ENCODE results near the gene EFCAB7. TPM values are rescaled to one million over a fixed set of nuclear protein-coding genes. Genes with fewer than 3 reads are reported as not detected.

Gene EFCAB7
- total RNA-seq, 1 donor from 2014 or later, result 11.0 TPM

- peaks cover 27% of the 10 kb centered on the region for H3K4me1 Mint-ChIP-seq
- no peak overlapping the region for H3K27ac Mint-ChIP-seq (ENCODE audit: unreplicated experiment)
- no peaks in the 10 kb centered on the region for H3K9me3 Mint-ChIP-seq
- H3K27me3 Mint-ChIP-seq (ENCODE audit: low read depth), result no peaks in the 10 kb centered on the region
- no peak for DNase-seq (ENCODE audit: low read depth, low spot score)
- H3K4me3 Mint-ChIP-seq, result no peak overlapping the region
- TF ChIP-seq CTCF (conservative IDR thresholded peaks at IDR 0.05), result no peak
- H3K36me3 Mint-ChIP-seq (ENCODE audit: low read depth), result no peaks in the 10 kb centered on the region
Measured at GRCh38 chr1:63612564-63612963, 89.2 kb downstream of the EFCAB7 start.

GRCh38 chr1:63612971-63613370, 89.6 kb downstream of the EFCAB7 start:
- H3K27ac Mint-ChIP-seq (ENCODE audit: unreplicated experiment), result peak overlapping the region; percentile 16
- no peaks in the 10 kb centered on the region for H3K9me3 Mint-ChIP-seq
- H3K4me3 Mint-ChIP-seq, result no peak overlapping the region
- H3K36me3 Mint-ChIP-seq (ENCODE audit: low read depth), result no peaks in the 10 kb centered on the region
- TF ChIP-seq CTCF (conservative IDR thresholded peaks at IDR 0.05), result no peak
- DNase-seq (ENCODE audit: low read depth, low spot score), result no peak
- H3K27me3 Mint-ChIP-seq (ENCODE audit: low read depth), result no peaks in the 10 kb centered on the region
- H3K4me1 Mint-ChIP-seq, result peaks cover 27% of the 10 kb centered on the region

GRCh38 chr1:63615768-63616420, 92.6 kb downstream of the EFCAB7 start:
- Mint-ChIP-seq H3K9me3 (no peaks in the 10 kb centered on the region), H3K4me1 (peaks cover 21% of the 10 kb centered on the region), H3K4me3 (no peak overlapping the region), H3K27ac (ENCODE audit: unreplicated experiment) (no peak overlapping the region), H3K36me3 (ENCODE audit: low read depth) (no peaks in the 10 kb centered on the region), H3K27me3 (ENCODE audit: low read depth) (no peaks in the 10 kb centered on the region)
- DNase-seq (ENCODE audit: low read depth, low spot score), result peak; percentile 76
- TF ChIP-seq CTCF (conservative IDR thresholded peaks at IDR 0.05), result peak; percentile 83

- Mint-ChIP-seq H3K27ac (ENCODE audit: unreplicated experiment) (no peak overlapping the region), H3K36me3 (ENCODE audit: low read depth) (no peaks in the 10 kb centered on the region)
- no peak for TF ChIP-seq CTCF (conservative IDR thresholded peaks at IDR 0.05)
Measured at GRCh38 chr1:63617450-63617849, 94.1 kb downstream of the EFCAB7 start.

GRCh38 chr1:63618011-63618410, 94.7 kb downstream of the EFCAB7 start:
- Mint-ChIP-seq H3K27me3 (ENCODE audit: low read depth) (no peaks in the 10 kb centered on the region), H3K27ac (ENCODE audit: unreplicated experiment) (no peak overlapping the region), H3K4me1 (peaks cover 9% of the 10 kb centered on the region), H3K36me3 (ENCODE audit: low read depth) (no peaks in the 10 kb centered on the region), H3K9me3 (no peaks in the 10 kb centered on the region), H3K4me3 (no peak overlapping the region)
- TF ChIP-seq CTCF (conservative IDR thresholded peaks at IDR 0.05), result no peak
- DNase-seq (ENCODE audit: low read depth, low spot score), result no peak

More at GRCh38 chr1:63617450-63617849, 94.1 kb downstream of the EFCAB7 start:
- peaks cover 13% of the 10 kb centered on the region for H3K4me1 Mint-ChIP-seq
- no peak overlapping the region for H3K4me3 Mint-ChIP-seq
- no peaks in the 10 kb centered on the region for H3K9me3 Mint-ChIP-seq
- H3K27me3 Mint-ChIP-seq (ENCODE audit: low read depth), result no peaks in the 10 kb centered on the region
- no peak for DNase-seq (ENCODE audit: low read depth, low spot score)
